A549 treated with Hydrocortisone at 1 μM for 4 hours (cell line): ENCODE data around the gene PLPPR4. TPM values are rescaled to one million over a fixed set of nuclear protein-coding genes. Genes with fewer than 3 reads are reported as not detected.

ENCODE experiments used
- total RNA-seq: library from RNA; stranded (reverse); fragments of 200-300 nt; extraction: Qiagen RNA extraction; gene quantifications from 5 replicates; pipeline ENCODE4 v1.2.3, GENCODE V29; 2022

Gene PLPPR4, protein sequence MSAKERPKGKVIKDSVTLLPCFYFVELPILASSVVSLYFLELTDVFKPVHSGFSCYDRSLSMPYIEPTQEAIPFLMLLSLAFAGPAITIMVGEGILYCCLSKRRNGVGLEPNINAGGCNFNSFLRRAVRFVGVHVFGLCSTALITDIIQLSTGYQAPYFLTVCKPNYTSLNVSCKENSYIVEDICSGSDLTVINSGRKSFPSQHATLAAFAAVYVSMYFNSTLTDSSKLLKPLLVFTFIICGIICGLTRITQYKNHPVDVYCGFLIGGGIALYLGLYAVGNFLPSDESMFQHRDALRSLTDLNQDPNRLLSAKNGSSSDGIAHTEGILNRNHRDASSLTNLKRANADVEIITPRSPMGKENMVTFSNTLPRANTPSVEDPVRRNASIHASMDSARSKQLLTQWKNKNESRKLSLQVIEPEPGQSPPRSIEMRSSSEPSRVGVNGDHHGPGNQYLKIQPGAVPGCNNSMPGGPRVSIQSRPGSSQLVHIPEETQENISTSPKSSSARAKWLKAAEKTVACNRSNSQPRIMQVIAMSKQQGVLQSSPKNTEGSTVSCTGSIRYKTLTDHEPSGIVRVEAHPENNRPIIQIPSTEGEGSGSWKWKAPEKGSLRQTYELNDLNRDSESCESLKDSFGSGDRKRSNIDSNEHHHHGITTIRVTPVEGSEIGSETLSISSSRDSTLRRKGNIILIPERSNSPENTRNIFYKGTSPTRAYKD
- total RNA-seq: 0.02 TPM in 1 of 5 replicates, not detected in the others

DNA sequence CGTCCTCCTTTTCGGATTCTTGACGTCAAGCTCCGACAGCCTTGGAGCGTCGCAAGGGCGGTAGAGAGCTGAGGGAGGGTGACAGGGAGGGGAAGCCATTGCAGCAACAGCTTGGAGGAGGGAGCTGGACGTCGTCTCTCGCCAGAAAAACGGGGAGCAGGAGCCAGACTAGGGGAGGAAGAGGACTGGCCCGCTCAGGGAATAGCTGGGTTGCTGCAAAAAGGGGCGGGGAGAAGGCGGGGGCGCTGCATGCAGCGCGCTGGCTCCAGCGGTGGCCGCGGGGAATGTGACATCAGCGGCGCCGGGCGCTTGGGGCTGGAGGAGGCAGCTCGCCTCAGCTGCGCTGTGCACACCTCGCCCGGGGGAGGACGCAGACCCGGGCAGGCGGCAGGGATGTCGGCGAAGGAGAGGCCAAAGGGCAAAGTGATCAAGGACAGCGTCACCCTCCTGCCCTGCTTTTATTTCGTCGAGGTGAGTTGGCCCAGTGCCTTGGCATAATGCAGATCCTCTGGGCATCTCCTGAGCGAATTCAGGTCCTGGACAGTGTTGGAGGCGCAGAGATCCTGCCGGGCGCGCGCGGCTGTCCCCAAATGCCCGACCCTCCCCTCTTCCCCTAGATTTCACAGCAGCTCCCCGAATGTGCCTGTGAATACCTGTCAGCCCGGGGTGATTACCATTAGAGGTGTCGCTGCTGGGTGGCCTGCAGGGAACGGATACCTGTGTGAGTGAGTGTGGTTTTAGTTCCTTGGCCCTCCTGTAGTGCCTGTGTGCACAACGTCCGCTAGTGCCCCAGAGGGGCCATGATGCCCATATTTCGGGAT is at the start of gene PLPPR4:
Gene PLPPR4 (plus strand): TSS at position 292 of the 821 bp plus-strand sequence. CDS start 102 bp downstream, at position 394.

